GM19025 (cell line): ENCODE results near the gene XG.
"Not testable (repeated sequence)": the region's sequence is repeated elsewhere in the genome, so short reads cannot be mapped to it uniquely, and the experiment has no call there.

ENCODE experiments used
- ATAC-seq: cut with Tn5 transposase; IDR thresholded peaks from one replicate; pipeline ENCODE4 v1.9.1; 2021; ENCODE audit warnings: mild to moderate bottlenecking, low read depth, moderate library complexity; ENCODE audit not compliant: unreplicated experiment

XG gene

DNA sequence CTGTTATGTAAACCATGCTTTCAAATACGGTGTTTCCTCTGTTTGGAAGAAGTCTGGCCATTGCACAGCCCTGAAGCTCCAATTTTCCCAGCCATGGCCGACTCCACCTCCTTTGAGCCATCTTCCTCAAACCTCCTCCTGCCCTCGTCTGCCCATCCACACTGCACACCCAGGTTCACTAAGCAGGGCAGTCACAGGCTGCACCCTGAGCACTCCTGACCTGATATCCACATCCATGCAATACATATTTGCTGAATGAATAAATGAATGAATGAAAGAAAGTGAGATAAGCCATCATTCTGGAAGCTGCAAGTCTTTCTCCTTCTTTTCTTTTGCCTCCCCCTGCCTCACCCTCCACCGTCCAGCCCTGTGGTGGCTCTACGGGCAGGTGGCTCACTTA lies 22.2 kb downstream of the XG start:
- no peak for ATAC-seq

DNA sequence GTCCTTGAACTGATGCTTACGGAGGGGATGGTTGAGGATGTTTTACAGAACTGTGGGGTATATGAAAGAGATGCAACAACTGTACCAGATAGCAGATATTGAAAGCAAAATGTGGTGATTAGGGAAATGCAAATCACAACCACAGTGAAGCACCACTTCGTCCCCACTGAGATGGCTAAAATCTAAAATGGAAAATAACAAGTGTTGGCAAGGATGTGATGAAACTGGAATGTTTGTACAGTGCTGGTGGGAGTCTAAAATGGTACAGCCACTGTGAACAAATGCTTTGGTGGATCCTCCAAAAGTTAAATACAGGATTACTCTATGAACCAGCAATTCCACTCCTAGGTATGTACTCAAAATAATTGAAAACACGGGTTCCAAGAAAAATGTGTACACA lies 22.9 kb downstream of the XG start:
- ATAC-seq, result no peak

DNA sequence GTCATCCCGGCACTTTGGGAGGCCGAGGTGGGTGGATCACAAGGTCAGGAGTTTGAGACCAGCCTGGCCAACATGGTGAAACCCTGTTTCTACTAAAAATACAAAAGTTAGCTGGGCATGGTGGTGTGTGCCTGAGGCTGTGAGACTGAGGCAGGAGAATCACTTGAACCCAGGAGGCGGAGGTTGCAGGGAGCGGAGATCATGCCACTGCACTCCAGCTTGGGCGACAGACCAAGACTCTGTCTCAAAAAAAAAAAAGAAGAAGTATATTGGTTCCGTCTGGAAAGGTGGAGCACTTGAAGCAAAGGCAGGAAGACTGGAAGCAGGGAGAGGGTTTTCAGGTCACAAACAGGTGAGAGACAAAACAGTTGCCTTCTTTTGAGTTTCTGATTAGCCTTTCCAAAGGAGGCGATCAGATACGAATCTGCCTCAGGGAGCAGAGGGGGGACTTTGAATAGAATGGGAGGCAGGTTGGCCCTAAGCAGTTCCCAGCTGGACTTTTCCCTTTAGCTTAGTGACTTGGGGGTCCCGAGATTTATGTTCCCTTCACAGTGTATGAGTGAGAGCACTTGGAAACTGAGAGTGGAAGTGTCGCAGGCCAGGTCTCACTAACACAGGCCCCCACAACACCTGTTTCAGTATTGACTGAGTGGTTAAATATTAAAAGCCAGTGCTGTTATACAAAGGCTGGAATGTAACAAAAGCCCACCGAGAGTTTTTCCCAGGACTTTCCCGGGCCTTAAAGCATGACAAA lies 28.8 kb downstream of the XG start:
- ATAC-seq, result not testable (repeated sequence)

DNA sequence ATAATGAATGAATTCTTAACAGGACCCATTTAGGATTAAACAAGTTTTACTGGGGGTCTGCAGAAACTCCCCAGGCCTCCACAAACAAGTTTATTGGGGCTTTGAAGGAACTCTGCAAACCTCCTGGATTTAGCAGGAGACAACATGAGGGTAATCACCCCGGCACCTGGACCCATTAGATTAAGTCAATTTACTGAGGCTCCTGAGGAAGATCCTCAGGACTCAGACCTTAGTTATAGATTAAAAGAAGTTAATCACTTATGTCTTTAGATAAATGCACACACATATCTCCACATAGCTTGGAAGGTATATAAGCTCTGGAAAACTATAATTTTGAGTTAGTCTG lies 29.4 kb downstream of the XG start:
- ATAC-seq, result no peak

DNA sequence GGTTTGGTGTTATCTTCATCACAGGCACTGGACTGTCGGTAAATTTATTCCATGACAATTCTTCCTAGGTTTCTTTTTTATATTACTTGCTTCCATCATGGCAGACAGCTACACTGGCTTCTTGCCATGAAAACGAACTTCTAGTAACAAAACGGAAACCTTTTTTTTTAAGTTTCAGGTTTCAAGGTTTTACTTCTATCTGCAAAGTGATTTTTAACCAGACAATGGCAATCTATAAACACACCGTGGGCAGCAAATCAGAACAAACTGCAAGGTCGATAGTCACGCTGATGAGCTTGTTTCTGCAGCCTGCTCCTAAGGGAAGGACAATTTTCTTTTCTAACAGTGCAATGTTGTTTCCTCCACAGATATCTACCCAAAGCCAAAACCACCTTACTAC lies 29.9 kb downstream of the XG start:
- ATAC-seq, result no peak

DNA sequence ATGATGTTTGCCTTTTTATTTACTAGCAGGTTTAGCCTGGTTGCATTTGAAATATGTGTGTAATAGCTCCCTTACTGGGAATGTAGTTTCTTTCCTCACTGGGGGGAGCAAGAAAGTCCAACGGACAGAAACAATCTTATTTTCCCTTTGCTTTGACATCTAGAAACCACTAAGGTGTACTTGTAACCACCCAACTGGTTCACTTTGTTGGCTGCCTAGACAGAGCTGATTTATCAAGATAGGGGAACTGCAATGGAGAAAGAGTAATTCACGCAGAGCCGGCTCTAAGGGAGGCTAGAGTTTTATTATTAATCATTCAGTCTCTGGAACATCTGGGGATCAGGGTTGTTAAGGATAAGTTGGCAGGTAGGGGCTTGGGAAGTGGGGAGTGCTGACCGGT lies 30.3 kb downstream of the XG start:
- ATAC-seq, result no peak

DNA sequence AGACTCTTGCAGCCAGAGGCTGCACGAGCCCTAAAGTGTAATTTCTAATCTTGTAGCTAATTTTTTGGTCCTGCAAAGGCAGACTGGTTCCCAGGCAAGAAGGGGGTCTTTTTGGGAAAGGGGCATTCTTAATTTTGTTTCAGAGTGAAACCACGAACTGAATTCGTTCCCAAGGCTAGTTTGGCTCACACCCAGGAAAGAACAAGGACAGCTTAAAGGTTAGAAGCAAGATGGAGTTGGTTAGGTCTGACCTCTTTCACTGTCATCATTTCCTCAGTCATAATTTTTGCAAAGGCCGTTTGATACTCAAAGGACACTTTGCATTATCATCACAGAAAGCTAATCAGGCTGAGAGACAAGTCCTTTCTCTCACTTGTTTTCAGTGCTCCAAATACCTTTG lies 30.9 kb downstream of the XG start:
- no peak for ATAC-seq

DNA sequence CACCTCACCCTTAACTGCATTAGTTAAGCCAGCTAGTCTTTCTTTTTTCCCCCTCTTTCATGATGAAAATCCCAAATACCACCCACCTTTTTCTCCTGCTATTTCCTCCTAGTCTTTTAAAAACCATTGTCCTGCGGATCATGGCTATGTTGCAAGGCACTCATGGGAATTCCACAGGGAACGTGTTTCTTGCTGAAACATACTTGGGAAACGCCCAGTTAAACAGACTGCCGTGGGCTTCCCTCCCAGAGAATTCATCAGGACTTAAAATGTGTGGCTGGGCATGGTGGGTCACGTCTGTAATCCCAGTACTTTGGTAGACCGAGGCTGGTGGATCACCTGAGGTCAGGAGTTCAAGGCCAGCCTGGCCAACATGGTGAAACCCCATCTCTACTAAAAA lies 32.2 kb downstream of the XG start:
- no peak for ATAC-seq

DNA sequence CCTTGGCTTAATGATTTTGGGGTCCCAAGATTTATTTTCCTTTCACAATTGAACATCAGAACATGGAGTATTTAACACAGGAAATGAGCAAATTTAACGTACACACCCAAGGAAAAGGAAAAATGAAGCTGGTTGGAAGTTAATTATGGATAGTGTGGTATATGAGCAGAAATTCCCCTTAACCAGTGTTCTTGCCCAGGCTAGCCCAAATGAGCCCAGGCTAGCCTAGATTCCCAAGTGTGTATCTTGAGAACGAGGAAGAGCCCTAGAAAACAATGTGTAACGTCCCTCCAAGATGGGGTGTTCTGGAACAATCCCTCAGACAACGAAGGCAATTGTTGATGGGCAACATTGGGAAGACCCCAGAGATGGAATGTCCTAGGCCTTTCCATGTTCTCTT lies 33.7 kb downstream of the XG start:
- ATAC-seq, result no peak

DNA sequence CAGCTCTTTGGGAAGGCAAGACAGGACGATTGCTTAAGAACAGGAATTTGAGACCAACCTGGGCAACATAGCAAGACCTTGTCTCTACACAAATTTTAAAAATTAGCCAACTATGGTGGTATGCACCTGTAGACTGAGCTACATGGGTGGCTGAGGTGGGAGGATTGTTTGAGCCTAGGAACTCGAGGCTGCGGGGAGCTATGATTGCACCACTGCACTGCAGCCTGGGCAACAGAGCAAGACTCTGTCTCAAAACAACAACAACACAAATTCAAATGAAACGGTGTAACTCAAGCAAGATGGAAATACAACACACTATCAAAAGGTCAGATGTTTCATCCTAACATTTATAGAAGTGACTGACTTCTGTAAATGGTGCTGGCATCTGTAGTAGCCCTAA lies 37.1 kb downstream of the XG start:
- ATAC-seq, result no peak

DNA sequence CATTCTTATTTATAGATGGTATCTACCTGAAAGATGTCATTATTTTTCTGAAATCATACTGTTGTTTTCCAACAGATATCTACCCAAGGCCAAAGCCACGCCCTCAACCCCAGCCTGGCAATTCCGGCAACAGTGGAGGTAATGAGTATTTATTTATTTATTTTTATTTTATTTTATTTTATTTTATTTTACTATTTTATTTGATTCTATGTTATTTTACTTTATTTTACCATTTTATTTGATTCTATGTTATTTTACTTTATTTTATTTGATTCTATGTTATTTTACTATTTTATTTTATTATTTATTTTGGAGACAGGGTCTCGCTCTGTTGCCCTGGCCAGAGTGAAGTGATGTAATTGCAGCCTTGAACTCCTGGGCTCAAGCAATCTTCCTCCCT lies 37.7 kb downstream of the XG start:
- no peak for ATAC-seq

DNA sequence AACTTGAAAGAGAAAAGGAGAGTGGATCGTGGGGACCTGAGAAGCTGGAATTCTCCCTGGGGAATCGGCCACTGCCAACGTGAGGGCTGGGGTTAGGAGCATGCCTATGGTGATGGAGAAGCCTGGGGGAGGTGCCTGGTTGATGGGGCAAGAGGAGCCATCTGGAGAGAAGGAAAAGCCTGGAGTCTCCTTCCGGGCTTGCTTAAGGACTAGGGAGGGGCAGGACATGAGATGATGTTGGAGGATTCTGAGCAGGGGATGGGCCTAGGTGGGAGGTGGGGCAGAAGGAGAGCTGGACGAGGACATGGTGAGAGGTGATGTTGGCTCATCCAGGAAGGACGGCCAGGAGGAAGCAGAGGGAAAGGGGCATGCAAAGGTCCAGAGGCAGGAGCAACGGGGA lies 41.9 kb downstream of the XG start:
- no peak for ATAC-seq

DNA sequence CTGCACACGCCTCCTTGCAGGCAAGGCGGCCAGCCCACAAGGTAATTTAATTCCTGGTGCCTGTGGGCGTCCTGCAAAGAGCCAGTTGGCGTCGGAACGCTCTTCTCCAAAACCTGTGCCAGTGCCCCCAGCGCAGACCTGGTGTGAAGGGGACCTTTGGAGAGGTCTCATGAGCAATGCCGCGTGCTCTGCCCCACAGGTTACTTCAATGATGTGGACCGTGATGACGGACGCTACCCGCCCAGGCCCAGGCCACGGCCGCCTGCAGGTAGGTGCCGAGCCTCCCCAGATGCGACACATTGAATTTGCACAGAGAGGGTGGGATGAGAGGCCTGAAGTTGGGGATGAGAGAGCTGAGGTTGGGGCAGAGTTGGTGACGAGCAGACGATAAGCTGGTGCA lies 42.5 kb downstream of the XG start:
- no peak for ATAC-seq

DNA sequence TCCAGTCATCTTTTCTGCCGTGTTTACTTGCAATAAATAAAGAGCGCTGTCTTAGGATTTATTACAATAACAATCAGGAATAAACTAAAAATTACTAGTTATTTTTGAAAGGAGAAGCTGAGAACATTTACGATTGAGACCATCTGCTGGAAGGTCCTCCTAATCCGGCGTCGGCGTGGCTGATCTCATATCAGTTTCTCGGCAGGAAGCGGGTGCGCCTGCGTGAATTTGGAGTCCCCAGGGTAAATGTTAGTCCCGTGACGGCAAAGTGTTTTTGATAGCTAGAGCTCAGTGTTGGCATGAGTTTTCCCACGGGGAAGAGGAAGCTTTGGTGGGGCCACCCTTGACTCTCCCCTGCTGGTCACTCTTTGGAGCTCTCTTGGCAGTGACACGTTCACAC lies 45.0 kb downstream of the XG start:
- not testable (repeated sequence) for ATAC-seq

DNA sequence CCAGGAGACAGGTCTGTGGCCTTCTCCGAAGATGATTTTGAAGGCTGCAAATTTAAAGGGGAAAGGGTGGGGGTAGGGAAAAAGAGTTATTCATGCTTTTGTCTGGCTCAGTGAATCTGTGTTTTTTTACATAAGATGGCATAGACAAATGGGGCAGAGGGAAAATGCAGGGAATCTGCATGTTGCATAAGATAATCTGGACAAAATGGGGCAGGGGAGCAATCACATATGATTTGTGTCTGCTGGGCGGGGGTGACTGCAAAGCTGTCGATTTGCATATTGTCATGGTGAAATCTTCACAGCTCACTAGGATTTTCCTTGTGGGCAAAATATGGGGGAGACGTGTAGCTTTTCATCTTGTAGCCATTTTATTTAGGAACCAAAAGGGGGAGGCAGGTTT lies 47.5 kb downstream of the XG start:
- ATAC-seq, result no peak

DNA sequence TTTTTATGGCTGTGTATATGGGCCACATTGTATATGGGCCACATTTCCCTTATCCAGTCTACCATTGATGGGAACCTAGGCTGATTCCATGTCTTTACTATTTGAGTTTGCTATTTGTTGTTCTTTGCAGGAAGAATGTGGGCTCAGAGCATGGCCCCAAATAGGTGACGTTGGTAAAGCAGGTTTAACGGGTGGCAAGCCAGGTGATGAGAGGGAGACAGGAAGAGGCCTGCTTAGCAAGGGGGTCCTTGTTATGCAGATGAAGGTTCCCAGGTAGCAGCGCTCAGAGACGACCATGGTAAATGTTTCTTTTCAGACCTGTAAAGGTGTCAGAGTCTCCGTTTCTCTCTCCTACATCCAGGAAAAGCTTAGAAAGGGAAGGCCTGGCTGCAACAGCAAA lies 48.1 kb downstream of the XG start:
- ATAC-seq, result not testable (repeated sequence)

DNA sequence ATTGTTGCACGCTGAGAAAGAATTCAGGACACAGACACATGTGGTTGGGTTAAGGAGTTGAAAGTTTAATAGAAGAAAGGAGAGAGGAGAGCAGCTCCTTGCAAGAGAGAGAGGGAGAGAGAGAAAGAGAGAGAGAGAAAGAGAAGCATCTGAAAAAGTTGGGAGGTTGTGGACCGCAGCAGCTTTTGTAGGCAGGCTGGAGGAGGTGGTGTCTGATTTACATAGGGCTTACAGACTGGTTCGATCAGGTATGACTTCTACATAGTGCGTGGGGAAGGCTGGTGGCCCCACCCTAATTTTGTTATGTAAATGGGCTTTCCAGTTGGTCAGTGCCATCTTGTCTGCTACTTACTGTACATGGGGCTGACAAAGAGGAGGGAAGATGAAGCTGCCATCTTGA lies 49.4 kb downstream of the XG start:
- ATAC-seq, result no peak

DNA sequence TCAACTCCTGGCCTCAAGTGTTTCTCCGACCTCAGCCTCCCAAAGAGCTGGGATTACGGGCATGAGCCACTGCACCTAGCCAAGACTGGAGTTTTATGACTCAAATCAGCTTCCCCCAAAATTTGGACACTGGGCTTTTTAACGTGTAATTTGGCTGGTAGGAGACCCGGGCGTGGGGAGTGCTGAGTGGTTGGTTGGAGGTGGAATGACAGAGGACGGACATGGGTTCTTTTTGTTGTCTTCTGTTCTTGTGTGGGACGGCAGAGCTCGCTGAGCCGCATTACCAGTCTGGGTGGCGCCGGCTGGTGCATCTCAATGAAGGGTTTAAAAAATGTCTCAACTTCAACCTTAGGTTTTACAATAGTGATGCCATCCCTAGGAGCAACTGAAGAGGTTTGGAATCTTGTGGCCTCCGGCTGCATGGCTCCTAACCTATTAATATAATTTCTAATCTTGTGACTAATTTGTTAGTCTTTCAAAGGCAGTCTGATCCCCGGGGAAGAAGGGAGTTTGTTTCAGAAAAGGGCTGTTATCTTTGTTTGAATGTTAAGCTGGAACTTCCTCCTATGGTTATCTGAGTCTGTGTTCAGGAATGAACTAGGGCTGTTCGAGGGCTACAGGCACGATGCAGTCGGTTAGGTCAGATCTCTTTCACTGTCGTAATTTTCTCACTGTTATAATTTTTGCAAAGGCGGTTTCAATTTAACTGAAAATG lies 50.7 kb downstream of the XG start:
- ATAC-seq, result not testable (repeated sequence)

DNA sequence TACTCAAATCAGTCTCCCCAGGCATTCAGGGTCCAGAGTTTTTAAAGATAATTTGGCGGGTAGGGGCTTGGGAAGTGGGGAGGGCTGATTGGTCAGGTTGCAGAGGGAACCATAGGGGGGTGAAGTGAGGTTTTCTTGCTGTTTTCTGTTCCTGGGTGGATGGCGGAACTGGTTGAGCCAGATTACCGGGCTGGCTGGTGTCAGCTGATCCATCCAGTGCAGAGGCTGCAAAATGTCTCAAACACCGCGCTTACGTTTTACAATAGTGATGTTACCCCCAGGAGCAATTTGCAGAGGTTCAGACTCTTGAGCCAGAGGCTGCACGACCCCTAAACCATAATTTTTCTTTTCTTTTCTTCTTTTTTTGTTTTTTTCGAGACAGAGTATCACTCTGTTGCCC lies 51.6 kb downstream of the XG start:
- ATAC-seq, result not testable (repeated sequence)

DNA sequence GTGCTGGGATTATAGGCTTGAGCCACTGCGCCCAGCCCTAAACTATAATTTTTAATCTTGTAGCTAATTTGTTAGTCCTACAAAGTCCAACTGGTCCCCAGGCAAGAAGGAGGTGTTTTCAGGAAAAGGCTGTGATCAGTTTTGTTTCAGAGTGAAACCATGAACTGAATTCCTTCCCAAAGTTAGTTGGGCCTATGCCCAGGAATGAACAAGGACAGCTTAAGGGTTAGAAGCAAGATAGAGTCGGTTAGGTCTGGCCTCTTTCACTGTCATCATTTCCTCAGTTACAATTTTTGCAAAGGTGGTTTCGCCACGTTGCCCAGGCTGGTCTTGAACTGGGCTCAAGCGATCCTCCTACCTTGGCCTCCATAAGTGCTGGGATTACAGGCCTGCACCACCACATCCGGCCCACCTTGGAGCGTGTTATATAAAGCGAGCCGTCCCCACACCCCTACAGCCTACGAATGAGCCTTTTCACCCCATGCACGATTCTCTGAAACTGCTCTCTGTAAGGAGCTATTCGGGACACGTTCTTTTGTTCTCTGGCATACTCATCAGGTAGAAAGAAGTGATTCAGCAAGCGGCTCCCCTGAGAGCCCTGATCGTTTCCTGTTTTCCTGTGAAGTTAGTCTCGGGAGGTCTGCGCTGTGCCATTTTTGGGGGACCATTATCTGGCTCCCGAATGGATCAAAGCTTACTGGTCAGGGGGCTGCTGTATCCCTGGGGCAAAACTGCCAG lies 52.4 kb downstream of the XG start:
- not testable (repeated sequence) for ATAC-seq

DNA sequence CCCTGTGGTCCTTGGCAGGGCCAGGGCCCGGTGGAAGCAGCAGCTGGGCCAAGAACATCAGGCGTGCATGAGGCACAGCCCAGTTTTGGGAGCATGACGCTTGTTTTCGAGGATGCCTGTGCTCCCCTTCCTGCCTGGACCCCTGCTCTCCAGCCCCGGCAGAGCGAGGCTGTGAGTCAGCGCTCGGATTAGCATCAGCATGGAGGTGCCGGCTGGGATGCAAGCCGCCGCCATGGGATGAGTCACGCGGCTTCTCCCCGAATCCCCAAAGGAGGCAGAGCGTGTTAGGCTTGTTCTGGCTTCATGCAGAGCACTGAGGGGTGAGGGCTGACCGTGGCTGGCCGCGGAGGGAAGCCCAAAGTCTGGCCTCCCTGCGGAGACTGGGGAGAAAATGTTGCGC lies 53.0 kb downstream of the XG start:
- not testable (repeated sequence) for ATAC-seq

DNA sequence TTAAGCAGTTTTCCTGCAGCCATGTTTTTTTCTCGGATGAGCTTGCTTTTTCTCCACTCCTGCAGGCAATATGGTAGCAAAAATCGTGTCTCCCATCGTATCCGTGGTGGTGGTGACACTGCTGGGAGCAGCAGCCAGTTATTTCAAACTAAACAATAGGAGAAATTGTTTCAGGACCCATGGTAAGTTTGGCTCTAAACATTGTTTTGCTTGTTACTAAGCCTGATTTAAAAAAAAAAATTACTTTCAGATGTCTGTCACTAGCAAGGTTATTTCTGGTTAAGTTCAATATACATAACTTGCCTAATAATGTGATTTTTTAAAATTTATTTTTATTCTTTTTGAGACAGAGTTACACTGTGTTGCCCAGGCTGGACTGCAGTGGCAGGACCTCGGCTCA lies 59.4 kb downstream of the XG start:
- no peak for ATAC-seq
